Parathyroid adenoma (tissue), 2 donors: Measurements from ENCODE around the gene KCNT1.

ENCODE experiments used
- H2AFZ ChIP-seq: fragments of 300-600 bp; sonication (generic); one replicate; pipeline ENCODE4 v1.7.0; 2017; ENCODE audit warnings: antibody characterized with exemption, mild to moderate bottlenecking
- H3K27ac ChIP-seq: fragments of 300-600 bp; sonication (generic); one replicate; pipeline ENCODE4 v1.7.0; 2017
- H3K27me3 ChIP-seq: fragments of 300-600 bp; sonication (generic); one replicate; pipeline ENCODE4 v1.7.0; 2017; ENCODE audit warnings: low read length; ENCODE audit not compliant: control insufficient read depth, insufficient read depth
- H3K36me3 ChIP-seq: fragments of 300-600 bp; sonication (generic); one replicate; pipeline ENCODE4 v1.7.0; 2017; ENCODE audit warnings: low read length; ENCODE audit not compliant: control insufficient read depth, insufficient read depth
- H3K4me1 ChIP-seq: fragments of 300-600 bp; sonication (generic); one replicate; pipeline ENCODE4 v1.7.0; 2017; ENCODE audit warnings: control low read depth
- H3K4me2 ChIP-seq: fragments of 300-600 bp; sonication (generic); one replicate; pipeline ENCODE4 v1.7.0; 2017; ENCODE audit warnings: low read length
- H3K4me3 ChIP-seq: fragments of 300-600 bp; sonication (generic); one replicate; pipeline ENCODE4 v1.7.0; 2017; ENCODE audit warnings: low read depth, low read length
- H3K79me2 ChIP-seq: fragments of 300-600 bp; sonication (generic); one replicate; pipeline ENCODE4 v1.7.0; 2017; ENCODE audit warnings: control low read depth
- H3K9ac ChIP-seq: fragments of 300-600 bp; sonication (generic); one replicate; pipeline ENCODE4 v1.7.0; 2017; ENCODE audit warnings: mild to moderate bottlenecking
- H3K9me3 ChIP-seq: fragments of 300-600 bp; sonication (generic); one replicate; pipeline ENCODE4 v1.7.0; 2017; ENCODE audit warnings: low read length; ENCODE audit not compliant: control insufficient read depth
- CTCF ChIP-seq: fragments of 300-600 bp; sonication (generic); IDR thresholded peaks from one replicate; pipeline ENCODE4 v1.7.0; 2017; ENCODE audit warnings: antibody characterized with exemption, mild to moderate bottlenecking
- donor health status: primary hyperparathyroidism.

The KCNT1 gene

GRCh38 chr9:135694414-135694813 is 7.6 kb upstream of the KCNT1 start:
- TF ChIP-seq CTCF: no peak
- Histone ChIP-seq H3K27ac (no peak overlapping the region), H2AFZ (no peak overlapping the region), H3K4me1 (no peaks in the 10 kb centered on the region), H3K36me3 (no peaks in the 10 kb centered on the region), H3K4me3 (no peak overlapping the region), H3K9me3 (no peaks in the 10 kb centered on the region), H3K4me2 (no peak overlapping the region), H3K79me2 (no peaks in the 10 kb centered on the region), H3K27me3 (no peaks in the 10 kb centered on the region), H3K9ac (no peak overlapping the region)

- H3K36me3 ChIP-seq: no peaks in the 10 kb centered on the region
- H3K9me3 ChIP-seq: no peaks in the 10 kb centered on the region
- no peak overlapping the region for H2AFZ ChIP-seq
- no peak overlapping the region for H3K4me2 ChIP-seq
- no peaks in the 10 kb centered on the region for H3K4me1 ChIP-seq
- H3K79me2 ChIP-seq: no peaks in the 10 kb centered on the region
- H3K9ac ChIP-seq: no peak overlapping the region
- TF ChIP-seq CTCF: no peak
- no peaks in the 10 kb centered on the region for H3K27me3 ChIP-seq
- H3K4me3 ChIP-seq: no peak overlapping the region
- H3K27ac ChIP-seq: no peak overlapping the region
These were observed 6.9 kb upstream of the KCNT1 start for GRCh38 chr9:135695036-135695435.

- Histone ChIP-seq H3K4me2 (no peak overlapping the region), H2AFZ (no peak overlapping the region), H3K36me3 (no peaks in the 10 kb centered on the region), H3K79me2 (no peaks in the 10 kb centered on the region), H3K4me1 (no peaks in the 10 kb centered on the region), H3K9me3 (no peaks in the 10 kb centered on the region), H3K9ac (no peak overlapping the region), H3K27me3 (no peaks in the 10 kb centered on the region), H3K27ac (no peak overlapping the region), H3K4me3 (no peak overlapping the region)
- TF ChIP-seq CTCF: no peak
These were observed 6.3 kb upstream of the KCNT1 start for GRCh38 chr9:135695642-135696041.

GRCh38 chr9:135696446-135696845 is 5.5 kb upstream of the KCNT1 start:
- H3K27ac ChIP-seq: no peak overlapping the region
- no peak overlapping the region for H3K4me3 ChIP-seq
- no peaks in the 10 kb centered on the region for H3K27me3 ChIP-seq
- no peak overlapping the region for H3K9ac ChIP-seq
- no peak overlapping the region for H3K4me2 ChIP-seq
- H3K4me1 ChIP-seq: no peaks in the 10 kb centered on the region
- H3K36me3 ChIP-seq: no peaks in the 10 kb centered on the region
- H2AFZ ChIP-seq: no peak overlapping the region
- no peaks in the 10 kb centered on the region for H3K79me2 ChIP-seq
- TF ChIP-seq CTCF: no peak
- H3K9me3 ChIP-seq: no peaks in the 10 kb centered on the region

GRCh38 chr9:135697226-135697625 is 4.8 kb upstream of the KCNT1 start:
- Histone ChIP-seq H3K27me3 (peaks cover under 1% of the 10 kb centered on the region), H3K4me3 (no peak overlapping the region), H3K9ac (no peak overlapping the region), H3K4me2 (no peak overlapping the region), H3K79me2 (no peaks in the 10 kb centered on the region), H3K36me3 (no peaks in the 10 kb centered on the region), H3K9me3 (no peaks in the 10 kb centered on the region), H2AFZ (no peak overlapping the region), H3K27ac (no peak overlapping the region), H3K4me1 (no peaks in the 10 kb centered on the region)
- no peak for TF ChIP-seq CTCF
